GM12878 (cell line): ENCODE measurements around the gene NPBWR2. TPM values are rescaled to one million over a fixed set of nuclear protein-coding genes. Genes with fewer than 3 reads are reported as not detected.

Experiments
- ATAC-seq: fragments of 200-7000 bp; cut with Tn5 transposase; 3 replicates; pipeline ENCODE4 v1.9.1; 2020; ENCODE audit warnings: mild to moderate bottlenecking, moderate library complexity
- BruUV-seq: library from RNA; stranded (reverse); fragments of 400-500 nt; replicated peaks from 2 replicates; lab custom pipeline; 2021; lab: Mats Ljungman, UMichigan
- CTCF ChIA-PET: fragments of 300-600 bp; sonication (Branson Sonifier 250); formaldehyde crosslinking; extraction: SDS; loops from one replicate; lab custom pipeline; 2021; ENCODE audit warnings: inconsistent platforms; lab: Yijun Ruan, JAX
- POLR2A ChIA-PET: fragments of 350-600 bp; formaldehyde crosslinking; extraction: SDS; loops from one replicate; lab custom pipeline; 2021; ENCODE audit warnings: inconsistent platforms; lab: Charles Lee
- RAD21 ChIA-PET: fragments of 300-600 bp; sonication (Branson Sonifier 250); formaldehyde crosslinking; loops from one replicate; lab custom pipeline; 2023; ENCODE audit warnings: antibody characterized with exemption; ENCODE audit not compliant: unreplicated experiment; lab: Charles Lee
- SMC1A ChIA-PET: fragments of 300-600 bp; sonication (Branson Sonifier 250); formaldehyde crosslinking; loops from one replicate; lab custom pipeline; 2023; ENCODE audit not compliant: unreplicated experiment, uncharacterized antibody; lab: Charles Lee
- DNase-seq: peaks from one replicate; pipeline ENCODE4 v3.0.0-alpha.2; 2011; ENCODE audit warnings: low read depth, low spot score
- FAIRE-seq: peaks from 3 replicates; lab custom pipeline; 2011; peaks lifted over from hg19 to GRCh38; lab: Jason Lieb, UNC
- H2AFZ ChIP-seq: 2 replicates; pipeline ENCODE4 v1.6.0; 2011; ENCODE audit warnings: low read depth, low read length, control low read depth; ENCODE audit not compliant: control insufficient read depth
- H3K27ac ChIP-seq: 2 replicates; pipeline ENCODE4 v1.5.1; 2011; ENCODE audit warnings: control low read depth; ENCODE audit not compliant: control insufficient read depth, insufficient read depth
- H3K27me3 ChIP-seq, 2 experiments: replicated peaks in 1 of 2; 2 replicates each; pipeline versions ENCODE4 v1.6.0 to v1.6.1; 2011; ENCODE audit warnings: low read length in 1 of 2; ENCODE audit not compliant: control insufficient read depth in 2 of 2, insufficient read depth in 2 of 2
- H3K36me3 ChIP-seq, 2 experiments: 2 replicates each; pipeline ENCODE4 v1.5.1; 2011; ENCODE audit warnings: low read length in 1 of 2; ENCODE audit not compliant: control insufficient read depth in 2 of 2, insufficient read depth in 2 of 2
- H3K4me1 ChIP-seq: 2 replicates; pipeline ENCODE4 v1.6.1; 2011; ENCODE audit warnings: mild to moderate bottlenecking, low read length, moderate library complexity, mixed read lengths; ENCODE audit not compliant: control insufficient read depth, insufficient read depth
- H3K4me2 ChIP-seq: 2 replicates; pipeline ENCODE4 v1.6.0; 2011; ENCODE audit warnings: control low read depth; ENCODE audit not compliant: control insufficient read depth, insufficient read depth
- H3K4me3 ChIP-seq: fragments of 200-600 bp; sonication (generic); 2 replicates; pipeline ENCODE4 v1.5.1; 2016
- H3K79me2 ChIP-seq: 2 replicates; pipeline ENCODE4 v1.6.0; 2011; ENCODE audit warnings: low read length; ENCODE audit not compliant: control insufficient read depth, insufficient read depth
- H3K9ac ChIP-seq: 2 replicates; pipeline ENCODE4 v1.8.0; 2011; ENCODE audit warnings: low read length, control low read depth, mixed read lengths; ENCODE audit not compliant: control insufficient read depth, insufficient read depth
- H3K9me3 ChIP-seq: replicated peaks from 3 replicates; pipeline ENCODE4 v1.5.1; 2011; ENCODE audit warnings: mild to moderate bottlenecking, low read length; ENCODE audit not compliant: control insufficient read depth, insufficient read depth
- H4K20me1 ChIP-seq: 2 replicates; pipeline ENCODE4 v1.6.0; 2011; ENCODE audit not compliant: control insufficient read depth, insufficient read depth
- BCL3 ChIP-seq: IDR thresholded peaks from 2 replicates; pipeline ENCODE4 v1.6.1; 2011; ENCODE audit warnings: borderline replicate concordance, low read depth, mild to moderate bottlenecking, moderate library complexity, low read length; ENCODE audit not compliant: insufficient read depth, poor library complexity, severe bottlenecking
- HDAC2 ChIP-seq: fragments of 200-600 bp; sonication (generic); IDR thresholded peaks from 2 replicates; pipeline ENCODE4 v1.6.1; 2017
- JUND ChIP-seq: IDR thresholded peaks from 2 replicates; pipeline ENCODE4 v1.6.1; 2012; ENCODE audit warnings: low read depth, mild to moderate bottlenecking, low read length, improper control_type of control experiment, moderate library complexity
- MTA2 ChIP-seq: fragments of 450-650 bp; IDR thresholded peaks from 2 replicates; pipeline ENCODE4 v1.6.1; 2016; ENCODE audit warnings: low read depth, mild to moderate bottlenecking, moderate library complexity
- NRF1 ChIP-seq: conservative IDR thresholded peaks from 2 replicates; pipeline ENCODE4 v1.6.1; 2011; ENCODE audit warnings: mild to moderate bottlenecking, low read depth, low read length, improper control_type of control experiment
- RAD21 ChIP-seq: IDR thresholded peaks from 2 replicates; pipeline ENCODE4 v1.6.1; 2011; ENCODE audit warnings: mild to moderate bottlenecking, low read depth, low read length, moderate library complexity; ENCODE audit not compliant: insufficient read depth
- STAT3 ChIP-seq: IDR thresholded peaks from 2 replicates; pipeline ENCODE4 v1.6.1; 2011; ENCODE audit warnings: low read depth, low read length, improper control_type of control experiment
- TCF7 ChIP-seq: IDR thresholded peaks from 2 replicates; pipeline ENCODE4 v1.6.1; 2014; ENCODE audit warnings: antibody characterized with exemption, borderline replicate concordance
- ZNF217 ChIP-seq: fragments of 450-650 bp; IDR thresholded peaks from 2 replicates; pipeline ENCODE4 v1.6.1; 2017; ENCODE audit warnings: antibody characterized with exemption, mild to moderate bottlenecking
- WGBS: methylation state at CpG from one replicate; pipeline ENCODE4 v1.1.6; 2016; ENCODE audit warnings: low lambda C conversion rate; ENCODE audit not compliant: insufficient replicate concordance, insufficient coverage; ENCODE audit errors: missing lambda C conversion rate; 5-methylcytosine and 5-hydroxymethylcytosine counted together
- in situ Hi-C: fragments of 300-500 bp; cut with MboI; formaldehyde crosslinking; loops from 9 replicates; pipeline ENCODE4 v1.14.3; 2018; ENCODE audit warnings: mixed read lengths
- intact Hi-C: fragments of 100-400 bp; cut with micrococcal nuclease; formaldehyde crosslinking; loops from one replicate; pipeline ENCODE4 v1.14.2; 2022; ENCODE audit not compliant: unreplicated experiment
- polyA plus RNA-seq, 11 experiments: library from polyadenylated mRNA; depleted of rRNA in 4 of 11; unstranded in 6 of 11; stranded (reverse) in 5 of 11; fragments of >200 nt; fragmentation: Nextera tagmentation in 4 of 11; fragmentation: Illumina TruSeq in 1 of 11; extraction: Ambion mirVana in 4 of 11; extraction: Trizol in 1 of 11; gene quantifications; 1 replicate in 1 of 11; 2 replicates in 10 of 11; pipeline versions ENCODE4 v1.2.1 to v1.2.3, GENCODE V29; 2011 to 2016; ENCODE audit warnings: inconsistent platforms in 2 of 11, missing spikeins in 2 of 11, low read depth in 1 of 11
- total RNA-seq, 4 experiments: library from RNA; depleted of rRNA in 3 of 4; stranded (reverse); fragments of >200 nt in 3 of 4; fragmentation: Illumina TruSeq in 1 of 4; extraction: Trizol in 1 of 4; gene quantifications; 2 replicates each; pipeline versions ENCODE4 v1.2.1 to v1.2.3, GENCODE V29; 2013 to 2021
- TF ChIP-seq, protein P1 (sequence below): fragments of 450-650 bp; IDR thresholded peaks from 2 replicates; pipeline ENCODE4 v1.6.1; 2017; ENCODE audit warnings: antibody characterized with exemption, mild to moderate bottlenecking, moderate library complexity

The NPBWR2 gene
- total and polyA plus RNA-seq, 10 of the 15 experiments (the other 5 are each of a cell fraction or from before 2014, with no cell fraction given), result not detected

GRCh38 chr20:64064145-64064698 lies 43.1 kb downstream of the NPBWR2 start:
- FAIRE-seq (no peak), DNase-seq (no peak), ATAC-seq (no peak)
- Histone ChIP-seq H3K36me3 (no peaks in the 10 kb centered on the region), H3K4me1 (peaks cover 32% of the 10 kb centered on the region), H3K79me2 (no peaks in the 10 kb centered on the region), H3K4me3 (peak overlapping the region; percentile 74), H4K20me1 (no peaks in the 10 kb centered on the region), H2AFZ (no peak overlapping the region), H3K9me3 (no peaks in the 10 kb centered on the region), H3K4me2 (peak overlapping the region; percentile 85), H3K9ac (peak overlapping the region; percentile 82; the same call in 1 of the 2 replicates), H3K27me3 (no peaks in the 10 kb centered on the region), H3K27ac (no peak overlapping the region)
- ChIA-PET SMC1A (interaction anchor here (1.1 kb wide), 1 partner anchor 15 kb away, joined by 3 read pairs; the partner anchor contains the start of gene RGS19), CTCF (interaction anchor here (0.7 to 1.4 kb wide), 4 partner anchors 10 to 26 kb away, joined by 3 to 6 read pairs (median 4); no protein-coding TSS in a partner anchor), RAD21 (no interaction called here), POLR2A (interaction anchor here (0.5 to 3.0 kb wide), 3 partner anchors 13 to 536 kb away, joined by 3 to 10 read pairs (median 5); partner anchors contain the start of genes OPRL1 and RGS19)
- in situ Hi-C loops, result no loop called here
- no TSS peak for BruUV-seq
- WGBS, result 67% methylated on average over 12 of the region's 12 CpGs
- no peak for TF ChIP-seq RAD21
- TF ChIP-seq TCF7, result no peak
- no peak for TF ChIP-seq HDAC2
- no peak for TF ChIP-seq ZNF217
- TF ChIP-seq, protein P1, sequence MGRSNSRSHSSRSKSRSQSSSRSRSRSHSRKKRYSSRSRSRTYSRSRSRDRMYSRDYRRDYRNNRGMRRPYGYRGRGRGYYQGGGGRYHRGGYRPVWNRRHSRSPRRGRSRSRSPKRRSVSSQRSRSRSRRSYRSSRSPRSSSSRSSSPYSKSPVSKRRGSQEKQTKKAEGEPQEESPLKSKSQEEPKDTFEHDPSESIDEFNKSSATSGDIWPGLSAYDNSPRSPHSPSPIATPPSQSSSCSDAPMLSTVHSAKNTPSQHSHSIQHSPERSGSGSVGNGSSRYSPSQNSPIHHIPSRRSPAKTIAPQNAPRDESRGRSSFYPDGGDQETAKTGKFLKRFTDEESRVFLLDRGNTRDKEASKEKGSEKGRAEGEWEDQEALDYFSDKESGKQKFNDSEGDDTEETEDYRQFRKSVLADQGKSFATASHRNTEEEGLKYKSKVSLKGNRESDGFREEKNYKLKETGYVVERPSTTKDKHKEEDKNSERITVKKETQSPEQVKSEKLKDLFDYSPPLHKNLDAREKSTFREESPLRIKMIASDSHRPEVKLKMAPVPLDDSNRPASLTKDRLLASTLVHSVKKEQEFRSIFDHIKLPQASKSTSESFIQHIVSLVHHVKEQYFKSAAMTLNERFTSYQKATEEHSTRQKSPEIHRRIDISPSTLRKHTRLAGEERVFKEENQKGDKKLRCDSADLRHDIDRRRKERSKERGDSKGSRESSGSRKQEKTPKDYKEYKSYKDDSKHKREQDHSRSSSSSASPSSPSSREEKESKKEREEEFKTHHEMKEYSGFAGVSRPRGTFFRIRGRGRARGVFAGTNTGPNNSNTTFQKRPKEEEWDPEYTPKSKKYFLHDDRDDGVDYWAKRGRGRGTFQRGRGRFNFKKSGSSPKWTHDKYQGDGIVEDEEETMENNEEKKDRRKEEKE, result no peak
- no peak for TF ChIP-seq STAT3
- TF ChIP-seq BCL3, result no peak
- TF ChIP-seq NRF1, result no peak
- TF ChIP-seq JUND, result no peak
- no peak for TF ChIP-seq MTA2
- intact Hi-C loops, result no loop called here
